SK-N-SH (cell line): ENCODE results near the gene MYO1F.

Experiments
- EP300 ChIP-seq, 2 experiments: IDR thresholded peaks; 2 replicates each; pipeline versions ENCODE4 v1.4.0 to v1.6.1; 2012; ENCODE audit warnings: borderline replicate concordance in 1 of 2, low read depth in 1 of 2, low read length in 1 of 2
- EZH2phosphoT487 ChIP-seq: fragments of 200-600 bp; sonication (generic); IDR thresholded peaks from 2 replicates; pipeline ENCODE4 v1.6.1; 2017; ENCODE audit warnings: low read depth, mixed run types, mild to moderate bottlenecking, antibody characterized with exemption, moderate library complexity, borderline replicate concordance
- FOXM1 ChIP-seq: IDR thresholded peaks from 2 replicates; pipeline ENCODE4 v1.4.0; 2012; ENCODE audit warnings: low read depth, mild to moderate bottlenecking
- JUND ChIP-seq: IDR thresholded peaks from 2 replicates; pipeline ENCODE4 v1.4.0; 2012
- NFIC ChIP-seq: IDR thresholded peaks from 2 replicates; pipeline ENCODE4 v1.4.0; 2012; ENCODE audit warnings: borderline replicate concordance
- NRF1 ChIP-seq: IDR thresholded peaks from 2 replicates; pipeline ENCODE4 v1.6.1; 2012; ENCODE audit warnings: low read depth, mild to moderate bottlenecking, low read length
- POLR2AphosphoS5 ChIP-seq: IDR thresholded peaks from 2 replicates; pipeline ENCODE4 v1.6.1; 2012; ENCODE audit warnings: low read depth, low read length
- RAD21 ChIP-seq: IDR thresholded peaks from 2 replicates; pipeline ENCODE4 v1.6.1; 2012; ENCODE audit warnings: mild to moderate bottlenecking, low read length
- SIN3A ChIP-seq: IDR thresholded peaks from 2 replicates; pipeline ENCODE4 v1.6.1; 2012; ENCODE audit warnings: low read depth, mild to moderate bottlenecking, low read length, moderate library complexity, borderline replicate concordance
- TAF1 ChIP-seq: IDR thresholded peaks from 2 replicates; pipeline ENCODE4 v1.6.1; 2012; ENCODE audit warnings: low read depth, mild to moderate bottlenecking, low read length, moderate library complexity, borderline replicate concordance
- YY1 ChIP-seq: IDR thresholded peaks from 2 replicates; pipeline ENCODE4 v1.4.0; 2012; ENCODE audit warnings: low read depth, mild to moderate bottlenecking
- TF ChIP-seq, protein P1 (sequence below): fragments of 200-600 bp; sonication (generic); IDR thresholded peaks from 2 replicates; pipeline ENCODE4 v1.6.1; 2017; ENCODE audit warnings: antibody characterized with exemption, mild to moderate bottlenecking, moderate library complexity
- TF ChIP-seq, protein P2 (sequence below): IDR thresholded peaks from 2 replicates; pipeline ENCODE4 v1.4.0; 2012; ENCODE audit warnings: low read depth, borderline replicate concordance
- TF ChIP-seq, protein P3 (sequence below): IDR thresholded peaks from 2 replicates; pipeline ENCODE4; 2012

DNA sequence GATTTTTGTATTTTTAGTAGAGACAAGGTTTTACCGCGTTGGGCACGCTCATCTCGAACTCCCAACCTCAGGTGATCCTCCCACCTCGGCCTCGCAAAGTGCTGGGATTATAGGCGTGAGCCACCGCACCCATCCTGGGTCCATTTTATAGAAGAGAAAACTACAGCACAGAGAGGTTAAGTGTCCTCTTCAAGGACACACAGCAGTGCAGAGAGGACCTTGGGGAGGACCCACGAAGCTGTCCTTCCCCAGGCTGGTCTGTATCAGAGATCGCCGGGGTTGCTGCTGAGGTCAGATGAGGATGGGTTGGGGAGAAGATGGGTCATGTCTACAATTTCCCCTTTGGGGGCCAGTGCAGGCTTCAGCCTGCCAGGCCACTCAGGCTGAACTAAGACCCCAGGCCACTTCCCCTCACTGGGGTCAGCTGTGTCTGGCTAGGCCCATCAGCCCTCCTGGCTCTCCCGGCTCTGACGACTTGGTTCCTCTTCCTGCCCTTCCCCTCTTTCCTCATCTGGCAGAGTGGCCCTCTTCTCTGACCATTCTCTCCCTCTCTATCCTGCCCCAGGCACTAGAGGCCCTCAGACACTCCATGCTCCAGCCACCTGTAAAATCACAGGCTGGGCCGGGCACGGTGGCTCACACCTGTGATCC lies 9.6 kb downstream of the MYO1F start:
- TF ChIP-seq POLR2AphosphoS5 (no peak), RAD21 (no peak), NRF1 (no peak), EP300 (IDR thresholded peaks at IDR 0.05; ENCODE audit: borderline replicate concordance in 1 of 2, low read depth in 1 of 2, low read length in 1 of 2) (no peak), YY1 (no peak), JUND (no peak), FOXM1 (no peak), NFIC (no peak), EZH2phosphoT487 (no peak), TAF1 (no peak), SIN3A (no peak)
- TF ChIP-seq, protein P1, sequence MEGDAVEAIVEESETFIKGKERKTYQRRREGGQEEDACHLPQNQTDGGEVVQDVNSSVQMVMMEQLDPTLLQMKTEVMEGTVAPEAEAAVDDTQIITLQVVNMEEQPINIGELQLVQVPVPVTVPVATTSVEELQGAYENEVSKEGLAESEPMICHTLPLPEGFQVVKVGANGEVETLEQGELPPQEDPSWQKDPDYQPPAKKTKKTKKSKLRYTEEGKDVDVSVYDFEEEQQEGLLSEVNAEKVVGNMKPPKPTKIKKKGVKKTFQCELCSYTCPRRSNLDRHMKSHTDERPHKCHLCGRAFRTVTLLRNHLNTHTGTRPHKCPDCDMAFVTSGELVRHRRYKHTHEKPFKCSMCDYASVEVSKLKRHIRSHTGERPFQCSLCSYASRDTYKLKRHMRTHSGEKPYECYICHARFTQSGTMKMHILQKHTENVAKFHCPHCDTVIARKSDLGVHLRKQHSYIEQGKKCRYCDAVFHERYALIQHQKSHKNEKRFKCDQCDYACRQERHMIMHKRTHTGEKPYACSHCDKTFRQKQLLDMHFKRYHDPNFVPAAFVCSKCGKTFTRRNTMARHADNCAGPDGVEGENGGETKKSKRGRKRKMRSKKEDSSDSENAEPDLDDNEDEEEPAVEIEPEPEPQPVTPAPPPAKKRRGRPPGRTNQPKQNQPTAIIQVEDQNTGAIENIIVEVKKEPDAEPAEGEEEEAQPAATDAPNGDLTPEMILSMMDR, result no peak
- TF ChIP-seq, protein P2, sequence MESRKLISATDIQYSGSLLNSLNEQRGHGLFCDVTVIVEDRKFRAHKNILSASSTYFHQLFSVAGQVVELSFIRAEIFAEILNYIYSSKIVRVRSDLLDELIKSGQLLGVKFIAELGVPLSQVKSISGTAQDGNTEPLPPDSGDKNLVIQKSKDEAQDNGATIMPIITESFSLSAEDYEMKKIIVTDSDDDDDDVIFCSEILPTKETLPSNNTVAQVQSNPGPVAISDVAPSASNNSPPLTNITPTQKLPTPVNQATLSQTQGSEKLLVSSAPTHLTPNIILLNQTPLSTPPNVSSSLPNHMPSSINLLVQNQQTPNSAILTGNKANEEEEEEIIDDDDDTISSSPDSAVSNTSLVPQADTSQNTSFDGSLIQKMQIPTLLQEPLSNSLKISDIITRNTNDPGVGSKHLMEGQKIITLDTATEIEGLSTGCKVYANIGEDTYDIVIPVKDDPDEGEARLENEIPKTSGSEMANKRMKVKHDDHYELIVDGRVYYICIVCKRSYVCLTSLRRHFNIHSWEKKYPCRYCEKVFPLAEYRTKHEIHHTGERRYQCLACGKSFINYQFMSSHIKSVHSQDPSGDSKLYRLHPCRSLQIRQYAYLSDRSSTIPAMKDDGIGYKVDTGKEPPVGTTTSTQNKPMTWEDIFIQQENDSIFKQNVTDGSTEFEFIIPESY, result no peak
- TF ChIP-seq, protein P3, sequence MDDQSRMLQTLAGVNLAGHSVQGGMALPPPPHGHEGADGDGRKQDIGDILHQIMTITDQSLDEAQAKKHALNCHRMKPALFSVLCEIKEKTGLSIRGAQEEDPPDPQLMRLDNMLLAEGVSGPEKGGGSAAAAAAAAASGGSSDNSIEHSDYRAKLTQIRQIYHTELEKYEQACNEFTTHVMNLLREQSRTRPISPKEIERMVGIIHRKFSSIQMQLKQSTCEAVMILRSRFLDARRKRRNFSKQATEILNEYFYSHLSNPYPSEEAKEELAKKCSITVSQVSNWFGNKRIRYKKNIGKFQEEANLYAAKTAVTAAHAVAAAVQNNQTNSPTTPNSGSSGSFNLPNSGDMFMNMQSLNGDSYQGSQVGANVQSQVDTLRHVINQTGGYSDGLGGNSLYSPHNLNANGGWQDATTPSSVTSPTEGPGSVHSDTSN, result no peak
